Natural killer cell treated with Interleukin-12 subunit alpha and Interleukin-12 subunit beta and Interleukin-15 and Interleukin-18, amount 100 ng/mL, for 72 hours (primary cell): Measurements from ENCODE around the gene KBTBD13. TPM values are rescaled to one million over a fixed set of nuclear protein-coding genes. Genes with fewer than 3 reads are reported as not detected.
"Not testable (repeated sequence)": the region's sequence is repeated elsewhere in the genome, so short reads cannot be mapped to it uniquely, and the experiment has no call there.

Experiments used
- ATAC-seq, 2 donors: fragments of 150-1000 bp; cut with Tn5 transposase in 1 of 2; sonication (Bioruptor Pico), chemical (Tn5 transposase) in 1 of 2; 2 replicates each; pipeline ENCODE4 v1.10.0; 2021
- DNase-seq: peaks from one replicate; pipeline ENCODE4 v3.0.0; 2022; ENCODE audit warnings: low spot score
- H3K27ac Mint-ChIP-seq, 2 donors: 1 replicate in 1 of 2; 2 replicates in 1 of 2; pipeline ENCODE4 v1.8.0; 2022; ENCODE audit warnings: mixed read lengths in 2 of 2, mild to moderate bottlenecking in 1 of 2, moderate library complexity in 1 of 2
- H3K27me3 Mint-ChIP-seq, 2 donors: 1 replicate in 1 of 2; 2 replicates in 1 of 2; pipeline ENCODE4 v1.8.0; 2022; ENCODE audit warnings: mixed read lengths in 2 of 2
- H3K36me3 Mint-ChIP-seq: one replicate; pipeline ENCODE4 v1.8.0; 2022; ENCODE audit warnings: mixed read lengths
- H3K4me1 Mint-ChIP-seq, 2 donors: 1 replicate in 1 of 2; 2 replicates in 1 of 2; pipeline ENCODE4 v1.8.0; 2022; ENCODE audit warnings: low read depth in 2 of 2, mixed read lengths in 2 of 2, mild to moderate bottlenecking in 1 of 2
- H3K4me3 Mint-ChIP-seq: one replicate; pipeline ENCODE4 v1.8.0; 2022; ENCODE audit warnings: mixed read lengths
- H3K9me3 Mint-ChIP-seq: 2 replicates; pipeline ENCODE4 v1.8.0; 2022; ENCODE audit warnings: mixed read lengths
- total RNA-seq, 2 donors: library from RNA; stranded (reverse); gene quantifications; one replicate each; pipeline ENCODE4 v1.2.3, GENCODE V29; 2022

The KBTBD13 gene
- total RNA-seq, 2 donors from 2014 or later = not detected

GRCh38 chr15:65041787-65042186, 34.8 kb upstream of the KBTBD13 start:
- H3K9me3 Mint-ChIP-seq = no peaks in the 10 kb centered on the region

GRCh38 chr15:65042776-65043327, 33.7 kb upstream of the KBTBD13 start:
- peak in 1 of 2 donors; percentile 52 for ATAC-seq
- no peaks in the 10 kb centered on the region for H3K4me1 Mint-ChIP-seq

More at GRCh38 chr15:65041787-65042186, 34.8 kb upstream of the KBTBD13 start:
- Mint-ChIP-seq H3K36me3 (no peaks in the 10 kb centered on the region), H3K27me3 (no peaks in the 10 kb centered on the region), H3K27ac (no peak overlapping the region), H3K4me3 (no peak overlapping the region), H3K4me1 (no peaks in the 10 kb centered on the region)
- no peak for ATAC-seq
- no peak for DNase-seq

GRCh38 chr15:65044218-65044617, 32.3 kb upstream of the KBTBD13 start:
- H3K9me3 Mint-ChIP-seq, ATAC-seq, H3K36me3 Mint-ChIP-seq, H3K27me3 Mint-ChIP-seq, DNase-seq, H3K4me3 Mint-ChIP-seq, H3K27ac Mint-ChIP-seq, H3K4me1 Mint-ChIP-seq: not testable (repeated sequence)

More at GRCh38 chr15:65042776-65043327, 33.7 kb upstream of the KBTBD13 start:
- Mint-ChIP-seq H3K9me3 (no peaks in the 10 kb centered on the region), H3K4me3 (no peak overlapping the region), H3K27ac (no peak overlapping the region), H3K36me3 (no peaks in the 10 kb centered on the region), H3K27me3 (peaks cover 0 to 2% of the 10 kb centered on the region in 2 donors)
- no peak for DNase-seq

GRCh38 chr15:65044724-65045481, 31.6 kb upstream of the KBTBD13 start, which contains the start of gene SLC51B:
SLC51B (plus strand) TSS chr15:65045387; CDS start chr15:65050005, 4,618 bp downstream.
- Mint-ChIP-seq H3K36me3 (no peaks in the 10 kb centered on the region), H3K4me3 (no peak within 1 kb of the TSS), H3K27me3 (peaks cover 0 to 2% of the 10 kb centered on the region in 2 donors), H3K4me1 (peaks cover 7 to 10% of the 10 kb centered on the region in 2 donors), H3K9me3 (no peaks in the 10 kb centered on the region), H3K27ac (no peak within 1 kb of the TSS)
- DNase-seq (no peak), ATAC-seq (no peak)

DNA sequence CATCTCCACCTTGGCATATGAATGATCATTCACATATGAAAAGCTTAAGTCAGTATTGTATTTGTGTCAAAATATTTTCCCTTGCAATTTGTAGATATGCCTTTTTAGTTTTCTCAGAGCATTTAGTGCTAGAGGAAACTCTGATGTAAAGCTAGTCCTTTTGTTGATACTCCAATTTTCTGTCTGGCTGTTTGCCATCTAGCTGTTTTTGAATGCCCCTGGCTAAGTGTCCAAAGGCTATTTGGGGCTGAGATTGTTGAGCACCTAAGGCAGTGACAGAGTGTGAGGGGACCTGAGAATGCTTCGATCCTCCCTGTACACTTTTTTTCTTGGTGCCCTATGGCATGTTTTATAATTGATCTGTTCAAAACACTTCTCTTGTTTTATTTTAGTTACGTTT, 28.3 kb upstream of the KBTBD13 start:
- no peak overlapping the region for H3K4me3 Mint-ChIP-seq
- H3K27ac Mint-ChIP-seq = no peak overlapping the region
- no peaks in the 10 kb centered on the region for H3K9me3 Mint-ChIP-seq
- DNase-seq (no peak), ATAC-seq (no peak)
- H3K27me3 Mint-ChIP-seq = peaks cover 0 to 2% of the 10 kb centered on the region in 2 donors
- no peaks in the 10 kb centered on the region for H3K36me3 Mint-ChIP-seq
- peaks cover 12 to 16% of the 10 kb centered on the region in 2 donors for H3K4me1 Mint-ChIP-seq

DNA sequence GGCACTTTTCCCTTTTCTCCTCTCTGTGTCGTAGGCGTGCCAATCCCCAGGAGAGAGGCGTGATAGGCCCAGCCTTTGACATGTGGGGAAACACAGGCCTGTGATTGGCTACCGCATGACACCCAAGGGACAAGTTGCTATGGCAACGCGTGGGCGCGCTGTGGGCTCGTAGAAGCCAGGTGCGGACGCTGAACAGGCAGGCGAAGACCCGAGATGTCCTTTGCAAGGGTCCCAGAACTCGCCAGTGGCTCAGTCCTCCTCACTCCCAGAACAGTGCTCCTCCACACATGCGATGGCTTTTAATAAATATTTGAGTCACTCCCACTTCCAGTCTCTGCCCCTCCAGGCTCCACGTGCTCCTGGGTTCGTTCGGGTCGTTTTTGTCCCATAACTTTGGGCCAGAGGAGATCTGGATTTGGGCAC, 27.1 kb upstream of the KBTBD13 start:
- H3K9me3 Mint-ChIP-seq = no peaks in the 10 kb centered on the region
- ATAC-seq (peak; percentile 97 to 98), DNase-seq (peak; percentile 92)
- peak overlapping the region in 1 of 2 donors; percentile 45 for H3K27ac Mint-ChIP-seq
- H3K36me3 Mint-ChIP-seq = no peaks in the 10 kb centered on the region
- H3K4me1 Mint-ChIP-seq = peaks cover 12 to 16% of the 10 kb centered on the region in 2 donors
- peaks cover 0 to 2% of the 10 kb centered on the region in 2 donors for H3K27me3 Mint-ChIP-seq
- H3K4me3 Mint-ChIP-seq = peak overlapping the region; percentile 62

DNA sequence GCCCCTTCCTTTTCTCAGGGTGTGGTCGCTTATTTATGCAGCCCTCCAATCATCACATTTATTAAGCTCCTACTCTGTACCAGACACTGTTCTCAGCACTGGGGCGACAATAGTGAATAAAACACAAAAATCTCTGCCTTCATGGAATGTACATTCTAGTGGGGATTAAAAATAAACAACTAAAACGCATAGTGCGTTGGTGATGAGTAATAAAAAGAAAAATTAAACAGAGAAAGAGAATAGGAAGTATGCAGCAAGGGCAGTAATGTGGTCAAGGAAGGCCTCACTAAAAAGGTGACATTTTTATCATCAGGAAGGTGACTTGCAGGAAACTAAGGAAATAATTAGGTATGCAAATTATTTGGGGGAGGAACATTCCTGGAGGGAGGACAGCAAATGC, 26.3 kb upstream of the KBTBD13 start:
- DNase-seq (no peak), ATAC-seq (no peak)
- H3K27ac Mint-ChIP-seq = no peak overlapping the region
- H3K27me3 Mint-ChIP-seq = peaks cover 0 to 2% of the 10 kb centered on the region in 2 donors
- peaks cover 12 to 16% of the 10 kb centered on the region in 2 donors for H3K4me1 Mint-ChIP-seq
- no peaks in the 10 kb centered on the region for H3K36me3 Mint-ChIP-seq
- H3K9me3 Mint-ChIP-seq = no peaks in the 10 kb centered on the region
- H3K4me3 Mint-ChIP-seq = peak overlapping the region; percentile 44

DNA sequence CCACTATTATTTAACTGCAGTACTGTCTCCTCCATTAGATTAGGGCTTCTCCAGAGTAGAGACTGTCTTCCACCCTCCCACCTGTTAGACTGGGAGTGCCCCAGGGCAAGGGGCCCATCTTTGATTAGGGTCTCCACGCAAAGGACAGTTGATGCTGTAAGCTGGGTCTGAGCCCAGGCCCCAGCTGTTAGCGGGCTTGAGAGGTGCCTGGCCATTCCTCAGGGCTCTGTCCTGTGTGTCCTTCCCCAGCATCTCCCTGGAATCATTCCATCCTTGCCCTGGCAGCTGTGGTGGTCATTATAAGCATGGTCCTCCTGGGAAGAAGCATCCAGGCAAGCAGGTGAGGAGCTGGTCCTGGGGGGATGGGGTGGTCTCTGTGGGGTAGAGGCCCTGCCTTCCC, 25.3 kb upstream of the KBTBD13 start:
- DNase-seq (no peak), ATAC-seq (no peak)
- Mint-ChIP-seq H3K27ac (no peak overlapping the region), H3K4me3 (no peak overlapping the region), H3K36me3 (no peaks in the 10 kb centered on the region), H3K4me1 (peaks cover 12 to 21% of the 10 kb centered on the region in 2 donors), H3K27me3 (peaks cover 0 to 2% of the 10 kb centered on the region in 2 donors), H3K9me3 (no peaks in the 10 kb centered on the region)

- Mint-ChIP-seq H3K4me1 (peaks cover 12 to 21% of the 10 kb centered on the region in 2 donors), H3K9me3 (no peaks in the 10 kb centered on the region), H3K4me3 (no peak overlapping the region), H3K27me3 (no peaks in the 10 kb centered on the region), H3K27ac (no peak overlapping the region), H3K36me3 (no peaks in the 10 kb centered on the region)
- no peak for DNase-seq
- no peak for ATAC-seq
Observed at GRCh38 chr15:65052956-65053355, 23.6 kb upstream of the KBTBD13 start.

DNA sequence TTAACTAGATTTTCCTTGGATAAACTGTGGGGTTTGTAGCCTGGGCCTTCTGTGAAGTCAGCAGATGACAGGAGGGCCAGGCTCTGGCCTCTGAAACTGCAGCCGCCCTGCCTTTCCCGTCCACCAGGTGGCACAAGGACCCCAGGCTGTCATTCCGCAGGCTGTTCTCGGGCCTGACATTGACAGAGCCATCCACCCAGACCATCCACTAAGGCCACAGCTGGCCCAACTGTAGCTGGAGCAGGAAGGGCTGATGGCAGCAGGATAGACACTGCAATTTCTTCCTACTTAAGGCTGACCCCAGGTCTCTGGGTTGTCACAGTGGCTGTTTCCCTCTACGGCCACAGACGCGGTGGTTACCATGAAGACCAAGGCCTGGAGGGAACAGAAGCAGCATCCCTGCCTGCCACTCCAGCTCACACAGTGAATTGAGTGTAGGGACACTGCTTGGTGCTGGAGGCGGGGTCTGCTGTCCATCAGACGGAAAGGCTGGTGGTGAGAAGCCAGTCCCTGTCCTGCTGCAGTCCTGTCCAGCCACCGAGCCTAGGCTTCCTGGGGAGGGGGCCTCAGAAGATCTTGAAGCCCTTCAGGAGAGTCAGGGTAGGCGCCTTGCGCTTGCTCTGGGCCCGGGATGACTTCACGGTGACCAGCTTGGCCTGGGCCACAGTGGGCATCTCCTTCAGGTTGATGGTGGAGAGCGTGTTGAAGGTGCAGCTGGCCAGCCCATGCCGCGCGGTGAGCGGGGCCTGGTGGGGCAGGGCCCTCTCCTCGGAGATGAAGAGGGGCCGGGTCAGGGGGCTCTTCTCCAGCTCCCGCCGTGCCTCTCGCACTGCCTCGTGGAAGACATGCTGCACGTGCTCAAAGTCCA, 22.0 kb upstream of the KBTBD13 start:
- Mint-ChIP-seq H3K4me3 (no peak overlapping the region), H3K27me3 (no peaks in the 10 kb centered on the region), H3K9me3 (no peaks in the 10 kb centered on the region), H3K4me1 (peaks cover 9 to 15% of the 10 kb centered on the region in 2 donors), H3K36me3 (no peaks in the 10 kb centered on the region), H3K27ac (no peak overlapping the region)
- no peak for ATAC-seq
- DNase-seq = no peak

- Mint-ChIP-seq H3K4me1 (peaks cover 1 to 8% of the 10 kb centered on the region in 2 donors), H3K9me3 (no peaks in the 10 kb centered on the region), H3K27ac (no peak overlapping the region), H3K36me3 (no peaks in the 10 kb centered on the region), H3K4me3 (no peak overlapping the region), H3K27me3 (no peaks in the 10 kb centered on the region)
- DNase-seq (no peak), ATAC-seq (no peak)
Observed at GRCh38 chr15:65055201-65055870, 21.2 kb upstream of the KBTBD13 start.

- H3K9me3 Mint-ChIP-seq = no peaks in the 10 kb centered on the region
- DNase-seq (no peak), ATAC-seq (no peak)
- peaks cover 0 to 6% of the 10 kb centered on the region in 2 donors for H3K4me1 Mint-ChIP-seq
- no peaks in the 10 kb centered on the region for H3K27me3 Mint-ChIP-seq
- no peak overlapping the region for H3K4me3 Mint-ChIP-seq
- no peaks in the 10 kb centered on the region for H3K36me3 Mint-ChIP-seq
- H3K27ac Mint-ChIP-seq = no peak overlapping the region
Observed at GRCh38 chr15:65056106-65056505, 20.4 kb upstream of the KBTBD13 start.

GRCh38 chr15:65056868-65057548, 19.5 kb upstream of the KBTBD13 start:
- Mint-ChIP-seq H3K9me3 (no peaks in the 10 kb centered on the region), H3K4me1 (peaks cover 0 to 6% of the 10 kb centered on the region in 2 donors), H3K27me3 (no peaks in the 10 kb centered on the region), H3K27ac (no peak overlapping the region), H3K4me3 (no peak overlapping the region), H3K36me3 (no peaks in the 10 kb centered on the region)
- ATAC-seq (no peak), DNase-seq (no peak)
